H1 (cell line): Measurements from ENCODE around the gene FHIT. TPM values are rescaled to one million over a fixed set of nuclear protein-coding genes. Genes with fewer than 3 reads are reported as not detected.

Experiments used
- CTCF ChIA-PET: fragments of 300-600 bp; sonication (Branson Sonifier 250); formaldehyde crosslinking; loops from one replicate; lab custom pipeline; 2021; ENCODE audit not compliant: partially characterized antibody; lab: Charles Lee
- POLR2A ChIA-PET: fragments of 300-600 bp; sonication (Branson Sonifier 250); formaldehyde crosslinking; loops from one replicate; lab custom pipeline; 2021; ENCODE audit warnings: inconsistent platforms; ENCODE audit not compliant: partially characterized antibody; lab: Charles Lee
- DNase-seq, 2 experiments: peaks; one replicate each; pipeline versions ENCODE4 v3.0.0 to v3.0.0-alpha.2; 2010 to 2022; ENCODE audit warnings: low spot score in 2 of 2, low read depth in 1 of 2, mixed read lengths in 1 of 2
- FAIRE-seq: peaks from 2 replicates; lab custom pipeline; 2011; peaks lifted over from hg19 to GRCh38; lab: Jason Lieb, UNC
- H2AFZ ChIP-seq: 2 replicates; pipeline ENCODE4 v1.8.1; 2012; ENCODE audit warnings: low read length, inconsistent platforms
- H2AK5ac ChIP-seq: 2 replicates; pipeline ENCODE4 v1.6.1; 2013; ENCODE audit warnings: low read depth, low read length
- H2BK120ac ChIP-seq: replicated peaks from 2 replicates; pipeline ENCODE3; 2013; ENCODE audit warnings: low read depth, low read length, inconsistent platforms
- H2BK12ac ChIP-seq: 2 replicates; pipeline ENCODE4 v1.6.1; 2013; ENCODE audit warnings: low read depth, low read length
- H2BK15ac ChIP-seq: 2 replicates; pipeline ENCODE4 v1.6.1; 2013; ENCODE audit warnings: low read length
- H2BK20ac ChIP-seq: 2 replicates; pipeline ENCODE4 v1.6.1; 2013; ENCODE audit warnings: low read length
- H2BK5ac ChIP-seq: 2 replicates; pipeline ENCODE4 v1.6.1; 2013; ENCODE audit warnings: low read depth, low read length
- H3K14ac ChIP-seq: 2 replicates; pipeline ENCODE4 v1.6.1; 2013; ENCODE audit warnings: inconsistent platforms; ENCODE audit not compliant: insufficient read length
- H3K18ac ChIP-seq: 2 replicates; pipeline ENCODE4 v1.6.1; 2013; ENCODE audit warnings: low read length; ENCODE audit errors: extremely low read depth
- H3K23ac ChIP-seq: 2 replicates; pipeline ENCODE4 v1.6.1; 2013; ENCODE audit warnings: inconsistent platforms; ENCODE audit not compliant: insufficient read length
- H3K23me2 ChIP-seq: 2 replicates; pipeline ENCODE4 v1.6.1; 2013; ENCODE audit warnings: low read depth, low read length
- H3K27ac ChIP-seq: 2 replicates; pipeline ENCODE4 v1.6.1; 2011; ENCODE audit warnings: low read depth, low read length, inconsistent platforms
- H3K27me3 ChIP-seq, 4 experiments: replicated peaks in 1 of 4; 1 replicate in 1 of 4; 2 replicates in 3 of 4; pipeline versions ENCODE4 v1.6.1 to v1.8.1; 2011 to 2013; ENCODE audit warnings: low read length in 3 of 4, mild to moderate bottlenecking in 3 of 4, inconsistent platforms in 2 of 4, mixed read lengths in 2 of 4, moderate library complexity in 1 of 4; ENCODE audit not compliant: control insufficient read depth in 3 of 4, insufficient read depth in 3 of 4; ENCODE audit errors: extremely low read depth in 1 of 4
- H3K36me3 ChIP-seq, 4 experiments: 2 replicates each; pipeline versions ENCODE4 v1.6.1 to v1.8.1; 2011 to 2013; ENCODE audit warnings: mild to moderate bottlenecking in 4 of 4, low read length in 3 of 4, moderate library complexity in 2 of 4, control low read depth in 1 of 4, inconsistent platforms in 1 of 4; ENCODE audit not compliant: insufficient read depth in 4 of 4, control insufficient read depth in 2 of 4
- H3K4ac ChIP-seq: replicated peaks from 2 replicates; pipeline ENCODE3; 2013; ENCODE audit warnings: low read length, low read depth, mixed read lengths, inconsistent platforms; ENCODE audit not compliant: insufficient read length
- H3K4me1 ChIP-seq, 4 experiments: replicated peaks in 1 of 4; 1 replicate in 1 of 4; 2 replicates in 3 of 4; pipeline versions ENCODE4 v1.6.1 to v1.8.1; 2011 to 2013; ENCODE audit warnings: low read length in 3 of 4, inconsistent platforms in 2 of 4, mixed read lengths in 1 of 4; ENCODE audit not compliant: insufficient read depth in 4 of 4, control insufficient read depth in 3 of 4
- H3K4me2 ChIP-seq, 2 experiments: 2 replicates each; pipeline versions ENCODE4 v1.6.1 to v1.8.1; 2011 to 2013; ENCODE audit warnings: low read depth in 2 of 2, low read length in 2 of 2, control low read depth in 1 of 2, inconsistent platforms in 1 of 2, mild to moderate bottlenecking in 1 of 2; ENCODE audit not compliant: insufficient read depth in 1 of 2
- H3K4me3 ChIP-seq, 4 experiments: fragments of 200-600, 300-600 bp in 1 of 4; sonication (generic), shearing (Covaris generic), sonication (Bioruptor Twin) in 1 of 4; 2 replicates each; pipeline versions ENCODE4 v1.5.1 to v1.8.1; 2011 to 2016; ENCODE audit warnings: low read length in 4 of 4, low read depth in 3 of 4, control low read depth in 2 of 4, inconsistent platforms in 2 of 4, mild to moderate bottlenecking in 2 of 4, mixed read lengths in 1 of 4, moderate library complexity in 1 of 4; ENCODE audit not compliant: insufficient read depth in 2 of 4; ENCODE audit errors: extremely low read depth in 1 of 4
- H3K56ac ChIP-seq: replicated peaks from 2 replicates; pipeline ENCODE3; 2013; ENCODE audit warnings: low read depth, mild to moderate bottlenecking, mixed read lengths, low read length, inconsistent platforms; ENCODE audit not compliant: insufficient read length
- H3K79me1 ChIP-seq: 2 replicates; pipeline ENCODE4 v1.6.1; 2013; ENCODE audit warnings: low read depth, low read length, control low read depth
- H3K79me2 ChIP-seq, 2 experiments: 2 replicates each; pipeline versions ENCODE4 v1.6.1 to v1.8.1; 2012 to 2013; ENCODE audit warnings: low read length in 2 of 2, mild to moderate bottlenecking in 2 of 2, inconsistent platforms in 1 of 2; ENCODE audit not compliant: insufficient read depth in 2 of 2, control insufficient read depth in 1 of 2
- H3K9ac ChIP-seq, 4 experiments: replicated peaks in 1 of 4; 1 replicate in 1 of 4; 2 replicates in 3 of 4; pipeline versions ENCODE4 v1.6.1 to v1.8.1; 2011 to 2013; ENCODE audit warnings: low read depth in 3 of 4, low read length in 3 of 4, control low read depth in 2 of 4, mild to moderate bottlenecking in 2 of 4, moderate library complexity in 2 of 4, inconsistent platforms in 1 of 4; ENCODE audit errors: extremely low read depth in 1 of 4
- H3K9me3 ChIP-seq, 2 experiments: 2 replicates each; pipeline versions ENCODE4 v1.6.1 to v1.8.1; 2012 to 2013; ENCODE audit warnings: mild to moderate bottlenecking in 2 of 2, moderate library complexity in 2 of 2, control low read depth in 1 of 2, inconsistent platforms in 1 of 2, low read depth in 1 of 2, low read length in 1 of 2, mixed read lengths in 1 of 2; ENCODE audit not compliant: insufficient read depth in 2 of 2
- H4K20me1 ChIP-seq, 2 experiments: replicated peaks in 1 of 2; 2 replicates each; pipeline versions ENCODE3 to v1.8.1; 2011 to 2013; ENCODE audit warnings: inconsistent platforms in 2 of 2, low read length in 2 of 2, mild to moderate bottlenecking in 1 of 2; ENCODE audit not compliant: insufficient read depth in 2 of 2, control insufficient read depth in 1 of 2
- H4K5ac ChIP-seq: 2 replicates; pipeline ENCODE4 v1.6.1; 2013; ENCODE audit warnings: low read length, low read depth, mixed read lengths, inconsistent platforms; ENCODE audit not compliant: insufficient read length
- H4K8ac ChIP-seq: 2 replicates; pipeline ENCODE4 v1.8.0; 2013; ENCODE audit warnings: mild to moderate bottlenecking, moderate library complexity, low read length, inconsistent platforms; ENCODE audit not compliant: insufficient read depth; ENCODE audit errors: extremely low read depth
- H4K91ac ChIP-seq: replicated peaks from 2 replicates; pipeline ENCODE3; 2013; ENCODE audit warnings: low read length, mixed read lengths, inconsistent platforms; ENCODE audit not compliant: insufficient read length
- CBX5 ChIP-seq: fragments of 300-800, 300-1000 bp; sonication (generic); IDR thresholded peaks from 2 replicates; pipeline ENCODE4 v1.7.1; 2016; ENCODE audit warnings: antibody characterized with exemption, low read length, low read depth
- CHD1 ChIP-seq: IDR thresholded peaks from 2 replicates; pipeline ENCODE4 v1.6.1; 2012; ENCODE audit warnings: low read depth, low read length, improper control_type of control experiment
- EGR1 ChIP-seq: IDR thresholded peaks from 2 replicates; pipeline ENCODE4 v1.6.1; 2011; ENCODE audit warnings: low read depth, low read length, borderline replicate concordance
- EZH2 ChIP-seq: fragments of 200-600 bp; sonication (generic); IDR thresholded peaks from 2 replicates; pipeline ENCODE4 v1.7.1; 2012; ENCODE audit warnings: low read depth, mild to moderate bottlenecking, moderate library complexity, low read length, inconsistent platforms; ENCODE audit not compliant: severe bottlenecking
- JUND ChIP-seq: IDR thresholded peaks from 2 replicates; pipeline ENCODE4 v1.6.1; 2011; ENCODE audit warnings: mild to moderate bottlenecking, improper control_type of control experiment, low read length
- MAFK ChIP-seq: IDR thresholded peaks from 2 replicates; pipeline ENCODE4 v1.6.1; 2012; ENCODE audit warnings: low read depth, mild to moderate bottlenecking, improper control_type of control experiment, low read length
- POU5F1 ChIP-seq: IDR thresholded peaks from 2 replicates; pipeline ENCODE4 v1.6.1; 2011; ENCODE audit warnings: low read depth, mild to moderate bottlenecking, low read length, moderate library complexity
- SAP30 ChIP-seq: fragments of 300-600 bp; sonication (generic); IDR thresholded peaks from 2 replicates; pipeline ENCODE4 v1.7.1; 2012; ENCODE audit warnings: low read length, moderate library complexity, mild to moderate bottlenecking, inconsistent platforms; ENCODE audit not compliant: insufficient read depth, insufficient replicate concordance
- SIN3A ChIP-seq, 2 experiments: IDR thresholded peaks in 1 of 2; conservative IDR thresholded peaks in 1 of 2; 2 replicates each; pipeline ENCODE4 v1.6.1; 2011 to 2012; ENCODE audit warnings: low read length in 2 of 2, improper control_type of control experiment in 1 of 2, low read depth in 1 of 2, mild to moderate bottlenecking in 1 of 2
- SP1 ChIP-seq: IDR thresholded peaks from 2 replicates; pipeline ENCODE4 v1.6.1; 2011; ENCODE audit warnings: low read depth, low read length
- TBP ChIP-seq: IDR thresholded peaks from 2 replicates; pipeline ENCODE4 v1.6.1; 2011; ENCODE audit warnings: low read depth, low read length, improper control_type of control experiment
- TCF12 ChIP-seq: IDR thresholded peaks from 2 replicates; pipeline ENCODE4 v1.6.1; 2011; ENCODE audit warnings: low read depth, mild to moderate bottlenecking, low read length
- YY1 ChIP-seq: IDR thresholded peaks from 2 replicates; pipeline ENCODE4 v1.6.1; 2011; ENCODE audit warnings: low read depth, mild to moderate bottlenecking, low read length
- ZNF274 ChIP-seq: IDR thresholded peaks from 2 replicates; pipeline ENCODE4 v1.7.0; 2012; ENCODE audit warnings: low read length, borderline replicate concordance; ENCODE audit errors: extremely low read depth
- WGBS, 2 experiments: shearing (Covaris generic) in 1 of 2; methylation state at CpG; one replicate each; pipeline versions ENCODE4 v1.1.6 to v1.1.7; 2013 to 2015; ENCODE audit warnings: low lambda C conversion rate in 2 of 2, mixed read lengths in 2 of 2, inconsistent platforms in 1 of 2, low coverage in 1 of 2, missing lambda C conversion rate in 1 of 2; ENCODE audit not compliant: insufficient replicate concordance in 2 of 2, insufficient coverage in 1 of 2, insufficient read length in 1 of 2; ENCODE audit errors: extremely low coverage in 1 of 2, missing lambda C conversion rate in 1 of 2; 5-methylcytosine and 5-hydroxymethylcytosine counted together
- polyA plus RNA-seq, 7 experiments: library from polyadenylated mRNA; depleted of rRNA in 3 of 7; stranded (reverse) in 5 of 7; unstranded in 2 of 7; fragments of >200 nt in 5 of 7; fragments of 200-250 nt in 2 of 7; gene quantifications; 1 replicate in 5 of 7; 2 replicates in 1 of 7; 4 replicates in 1 of 7; pipeline versions ENCODE4 v1.2.1 to v1.2.3, GENCODE V29; 2011 to 2013; ENCODE audit warnings: missing spikeins in 2 of 7, mixed read lengths in 2 of 7
- total RNA-seq: library from RNA; stranded (reverse); fragmentation: NEBNext Ultra II Directional; extraction: Animal tissue kit (Norgen Biotek cat#: 25700); gene quantifications from 2 replicates; pipeline ENCODE4 v1.2.1, GENCODE V29; 2021
- TF ChIP-seq, protein P1 (sequence below): IDR thresholded peaks from 2 replicates; pipeline ENCODE4 v1.6.1; 2011; ENCODE audit warnings: low read depth, mild to moderate bottlenecking, low read length; ENCODE audit not compliant: insufficient read depth

The FHIT gene
- total and polyA plus RNA-seq, 2 of the 8 experiments (the other 6 are each of a cell fraction or from before 2014, with no cell fraction given), result 1.2 to 3.2 TPM

DNA sequence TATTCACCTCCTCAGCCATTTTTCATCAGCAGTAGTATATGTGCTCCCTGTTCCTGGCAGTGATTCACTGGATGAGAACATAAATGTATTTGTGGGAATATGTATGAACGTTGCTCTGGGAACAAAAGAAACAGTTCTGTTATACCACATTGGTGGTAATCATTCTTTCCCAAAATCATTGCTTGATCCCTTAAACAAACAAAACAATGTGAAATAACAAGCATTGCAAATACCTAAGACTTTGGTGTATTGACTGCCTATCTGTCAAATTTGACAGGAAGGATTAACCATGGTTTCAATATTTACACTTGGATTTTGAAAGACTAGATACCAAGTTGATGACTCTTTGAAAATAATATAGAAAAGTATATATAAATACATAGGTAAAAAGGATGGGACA lies 284.1 kb downstream of the FHIT start:
- WGBS, 2 experiments, result 89% methylated on average over 1 of the region's 1 CpG; no CpG with 5 or more reads in 1 of the 2 experiments
- Histone ChIP-seq H4K5ac (no peak overlapping the region), H4K20me1 (no peaks in the 10 kb centered on the region), H2BK5ac (no peak overlapping the region), H3K23me2 (no peaks in the 10 kb centered on the region), H3K27ac (no peak overlapping the region), H3K27me3 (no peaks in the 10 kb centered on the region), H3K79me1 (no peaks in the 10 kb centered on the region), H3K14ac (no peak overlapping the region), H2BK20ac (no peak overlapping the region), H3K9ac (no peak overlapping the region), H3K4me1 (no peaks in the 10 kb centered on the region), H3K56ac (no peak overlapping the region), H4K8ac (no peak overlapping the region), H2BK12ac (no peak overlapping the region), H3K4me2 (no peak overlapping the region), H3K18ac (no peak overlapping the region), H4K91ac (no peak overlapping the region), H3K36me3 (no peaks in the 10 kb centered on the region), H2AK5ac (no peak overlapping the region), H3K23ac (no peak overlapping the region), H3K4me3 (no peak overlapping the region), H3K4ac (no peak overlapping the region), H3K9me3 (peaks cover 6 to 7% of the 10 kb centered on the region in 2 experiments; a peak in 3 of 4 replicates), H2BK15ac (no peak overlapping the region), H2BK120ac (no peak overlapping the region), H3K79me2 (no peaks in the 10 kb centered on the region), H2AFZ (no peak overlapping the region)
- ChIA-PET POLR2A (no interaction called here), CTCF (no interaction called here)
- FAIRE-seq (no peak), DNase-seq (no peak)
- TF ChIP-seq JUND (no peak), SAP30 (no peak), CHD1 (no peak), EGR1 (no peak), TCF12 (no peak), TBP (no peak), SP1 (no peak), MAFK (no peak), CBX5 (no peak), YY1 (no peak), SIN3A (conservative IDR thresholded peaks at IDR 0.05 in 1 of 2, IDR thresholded peaks at IDR 0.05 in 1 of 2; ENCODE audit: low read depth in 1 of 2, low read length in 2 of 2) (no peak), POU5F1 (no peak), ZNF274 (no peak), EZH2 (no peak)
- TF ChIP-seq, protein P1, sequence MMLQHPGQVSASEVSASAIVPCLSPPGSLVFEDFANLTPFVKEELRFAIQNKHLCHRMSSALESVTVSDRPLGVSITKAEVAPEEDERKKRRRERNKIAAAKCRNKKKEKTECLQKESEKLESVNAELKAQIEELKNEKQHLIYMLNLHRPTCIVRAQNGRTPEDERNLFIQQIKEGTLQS, result no peak
